Fibroblast of the aortic adventitia (primary cell): ENCODE measurements around the gene TMEM127. TPM values are rescaled to one million over a fixed set of nuclear protein-coding genes. Genes with fewer than 3 reads are reported as not detected.

Experiments
- DNase-seq: peaks from one replicate; pipeline ENCODE4 v3.0.0-alpha.2; 2010; ENCODE audit warnings: low read depth
- H3K4me3 ChIP-seq: 2 replicates; pipeline ENCODE4 v1.5.1; 2011; ENCODE audit warnings: low read depth, mild to moderate bottlenecking, control low read depth, low read length, moderate library complexity
- CTCF ChIP-seq: IDR thresholded peaks from 2 replicates; pipeline ENCODE4 v1.5.1; 2011; ENCODE audit warnings: mild to moderate bottlenecking, low read length, control low read depth, inconsistent platforms; ENCODE audit not compliant: insufficient read depth
- total RNA-seq: library from RNA; depleted of rRNA; stranded (reverse); fragments of >200 nt; gene quantifications from 2 replicates; pipeline ENCODE4 v1.2.3, GENCODE V29; 2012; ENCODE audit warnings: low replicate concordance

TMEM127 gene
- total RNA-seq, 1 donor = 31.6 TPM

- no peak overlapping the region for H3K4me3 ChIP-seq
- no peak for DNase-seq
- TF ChIP-seq CTCF = no peak
These were observed 17.2 kb downstream of the TMEM127 start for GRCh38 chr2:96248624-96249023.

GRCh38 chr2:96247896-96248295 lies 17.9 kb downstream of the TMEM127 start:
- TF ChIP-seq CTCF = no peak
- no peak overlapping the region for H3K4me3 ChIP-seq
- no peak for DNase-seq

- no peak for TF ChIP-seq CTCF
These were observed 18.8 kb downstream of the TMEM127 start for GRCh38 chr2:96247009-96247408.

GRCh38 chr2:96245609-96246390 lies 20.0 kb downstream of the TMEM127 start:
- H3K4me3 ChIP-seq = no peak overlapping the region
- TF ChIP-seq CTCF = no peak
- DNase-seq = peak; percentile 84

More at GRCh38 chr2:96247009-96247408, 18.8 kb downstream of the TMEM127 start:
- no peak overlapping the region for H3K4me3 ChIP-seq
- no peak for DNase-seq

- no peak for DNase-seq
- TF ChIP-seq CTCF = no peak
- H3K4me3 ChIP-seq = no peak overlapping the region
These were observed 22.0 kb downstream of the TMEM127 start for GRCh38 chr2:96243843-96244242.

- H3K4me3 ChIP-seq = no peak overlapping the region
- TF ChIP-seq CTCF = no peak
- DNase-seq = peak; percentile 84
These were observed 23.7 kb downstream of the TMEM127 start for GRCh38 chr2:96241900-96242611.
